WTC11 (cell line): Measurements from ENCODE around the gene NLGN1. TPM values are rescaled to one million over a fixed set of nuclear protein-coding genes. Genes with fewer than 3 reads are reported as not detected.

Experiments used
- ATAC-seq: fragments of 200-7000 bp; cut with Tn5 transposase; 2 replicates; pipeline ENCODE4 v1.10.0; 2021; ENCODE audit warnings: mild to moderate bottlenecking, moderate library complexity
- CTCF ChIA-PET: fragments of 300-600 bp; sonication (Branson Sonifier 250); formaldehyde crosslinking; loops from one replicate; lab custom pipeline; 2021; ENCODE audit warnings: antibody characterized with exemption; lab: Charles Lee
- POLR2A ChIA-PET: fragments of 350-600 bp; sonication (Branson Sonifier 250); formaldehyde crosslinking; loops from one replicate; lab custom pipeline; 2021; ENCODE audit warnings: antibody characterized with exemption; lab: Charles Lee
- DNase-seq: peaks from one replicate; pipeline ENCODE4 v3.0.0; 2021; ENCODE audit warnings: low spot score
- H3K27ac Mint-ChIP-seq: 2 replicates; pipeline ENCODE4 v1.8.0; 2021; ENCODE audit warnings: mixed read lengths
- H3K27me3 Mint-ChIP-seq: 2 replicates; pipeline ENCODE4 v1.8.0; 2021; ENCODE audit warnings: low read depth, mild to moderate bottlenecking, moderate library complexity, mixed read lengths
- H3K36me3 Mint-ChIP-seq: 2 replicates; pipeline ENCODE4 v1.8.0; 2021; ENCODE audit warnings: mixed read lengths
- H3K4me1 Mint-ChIP-seq: 2 replicates; pipeline ENCODE4 v1.8.0; 2022; ENCODE audit warnings: mixed read lengths
- H3K4me3 Mint-ChIP-seq: 2 replicates; pipeline ENCODE4 v1.8.0; 2021; ENCODE audit warnings: mild to moderate bottlenecking, moderate library complexity, mixed read lengths
- H3K9me3 Mint-ChIP-seq: 2 replicates; pipeline ENCODE4 v1.8.0; 2021; ENCODE audit warnings: mixed read lengths
- ARID4B ChIP-seq: sonication (generic); formaldehyde crosslinking; IDR thresholded peaks from 2 replicates; pipeline ENCODE4 v1.8.0; 2023; ENCODE audit warnings: missing genetic modification reagents, mild to moderate bottlenecking, borderline replicate concordance
- ATF6 ChIP-seq: sonication (generic); formaldehyde crosslinking; IDR thresholded peaks from 2 replicates; pipeline ENCODE4 v1.8.1; 2023; ENCODE audit warnings: mild to moderate bottlenecking, missing genetic modification reagents
- E2F5 ChIP-seq: sonication (generic); formaldehyde crosslinking; IDR thresholded peaks from 2 replicates; pipeline ENCODE4 v1.8.1; 2022; ENCODE audit warnings: mild to moderate bottlenecking, moderate library complexity, missing genetic modification reagents
- ETV6 ChIP-seq: sonication (generic); formaldehyde crosslinking; IDR thresholded peaks from 2 replicates; pipeline ENCODE4 v1.8.1; 2022; ENCODE audit warnings: mild to moderate bottlenecking, missing genetic modification reagents
- FOXP4 ChIP-seq: sonication (generic); formaldehyde crosslinking; IDR thresholded peaks from 2 replicates; pipeline ENCODE4 v1.8.0; 2022; ENCODE audit warnings: mild to moderate bottlenecking, missing genetic modification reagents
- JUN ChIP-seq: sonication (generic); formaldehyde crosslinking; IDR thresholded peaks from 2 replicates; pipeline ENCODE4 v1.8.0; 2023; ENCODE audit warnings: mild to moderate bottlenecking, missing genetic modification reagents
- KAT7 ChIP-seq: sonication (generic); formaldehyde crosslinking; IDR thresholded peaks from 2 replicates; pipeline ENCODE4 v1.8.1; 2023; ENCODE audit warnings: missing genetic modification reagents, mild to moderate bottlenecking, borderline replicate concordance
- NR2C2 ChIP-seq: sonication (generic); formaldehyde crosslinking; IDR thresholded peaks from 2 replicates; pipeline ENCODE4 v1.8.0; 2022; ENCODE audit warnings: mild to moderate bottlenecking, missing genetic modification reagents
- NR3C1 ChIP-seq: sonication (generic); formaldehyde crosslinking; conservative IDR thresholded peaks from 2 replicates; pipeline ENCODE4 v1.8.1; 2023; ENCODE audit warnings: low read depth, mild to moderate bottlenecking, missing genetic modification reagents
- PREB ChIP-seq: sonication (generic); formaldehyde crosslinking; IDR thresholded peaks from 2 replicates; pipeline ENCODE4 v1.8.1; 2022; ENCODE audit warnings: mild to moderate bottlenecking, missing genetic modification reagents, moderate library complexity, borderline replicate concordance
- SP1 ChIP-seq: sonication (generic); formaldehyde crosslinking; conservative IDR thresholded peaks from 2 replicates; pipeline ENCODE4 v1.8.1; 2022; ENCODE audit warnings: missing genetic modification reagents
- TP53 ChIP-seq: sonication (generic); formaldehyde crosslinking; IDR thresholded peaks from 2 replicates; pipeline ENCODE4 v1.8.1; 2023; ENCODE audit warnings: mild to moderate bottlenecking, missing genetic modification reagents
- USF1 ChIP-seq: sonication (generic); formaldehyde crosslinking; IDR thresholded peaks from 2 replicates; pipeline ENCODE4 v1.8.0; 2022; ENCODE audit warnings: mild to moderate bottlenecking, missing genetic modification reagents
- ZNF396 ChIP-seq: fragments of 250-450 bp; sonication (Bioruptor Pico); IDR thresholded peaks from 2 replicates; pipeline ENCODE4 v1.8.0; 2021; ENCODE audit warnings: mild to moderate bottlenecking, moderate library complexity, borderline replicate concordance
- ZSCAN18 ChIP-seq: fragments of 250-450 bp; sonication (Bioruptor Pico); IDR thresholded peaks from 2 replicates; pipeline ENCODE4 v2.1.2; 2022; ENCODE audit warnings: mild to moderate bottlenecking, moderate library complexity
- total RNA-seq: library from RNA; stranded (reverse); gene quantifications from 3 replicates; pipeline ENCODE4 v1.2.3, GENCODE V29; 2021

The NLGN1 gene
- total RNA-seq, 1 experiment from 2014 or later = 12.4 TPM

GRCh38 chr3:173913397-173913796, 515.9 kb downstream of the NLGN1 start:
- ATAC-seq (peak; percentile 46), DNase-seq (no peak)
- Mint-ChIP-seq H3K36me3 (no peaks in the 10 kb centered on the region), H3K27me3 (no peaks in the 10 kb centered on the region), H3K4me3 (no peak overlapping the region), H3K27ac (peak overlapping the region; percentile 14; the same call in 1 of the 2 replicates)
- ChIA-PET CTCF (no interaction called here), POLR2A (no interaction called here)
- TF ChIP-seq TP53 (CRISPR knock-in tag) (no peak), ARID4B (CRISPR knock-in tag) (no peak), JUN (CRISPR knock-in tag) (no peak), USF1 (CRISPR knock-in tag) (no peak), PREB (CRISPR knock-in tag) (no peak), NR3C1 (CRISPR knock-in tag) (no peak), ETV6 (CRISPR knock-in tag) (no peak), ATF6 (CRISPR knock-in tag) (no peak), FOXP4 (CRISPR knock-in tag) (no peak), NR2C2 (no peak), ZSCAN18 (CRISPR knock-in tag) (no peak), ZNF396 (CRISPR knock-in tag) (no peak), SP1 (CRISPR knock-in tag) (no peak), E2F5 (CRISPR knock-in tag) (no peak), KAT7 (CRISPR knock-in tag) (no peak)
- TF ChIP-seq, all 79 proteins: peak for 0
- Mint-ChIP-seq H3K4me1 (peaks cover 47% of the 10 kb centered on the region), H3K9me3 (no peaks in the 10 kb centered on the region)
